Amniotic epithelial cell (primary cell): ENCODE results near the gene MFGE8.

Experiments
- DNase-seq: peaks from one replicate; pipeline ENCODE4 v3.0.0-alpha.2; 2010; ENCODE audit warnings: low read depth

The MFGE8 gene

GRCh38 chr15:88874275-88874674 lies 38.9 kb downstream of the MFGE8 start:
- no peak for DNase-seq

DNA sequence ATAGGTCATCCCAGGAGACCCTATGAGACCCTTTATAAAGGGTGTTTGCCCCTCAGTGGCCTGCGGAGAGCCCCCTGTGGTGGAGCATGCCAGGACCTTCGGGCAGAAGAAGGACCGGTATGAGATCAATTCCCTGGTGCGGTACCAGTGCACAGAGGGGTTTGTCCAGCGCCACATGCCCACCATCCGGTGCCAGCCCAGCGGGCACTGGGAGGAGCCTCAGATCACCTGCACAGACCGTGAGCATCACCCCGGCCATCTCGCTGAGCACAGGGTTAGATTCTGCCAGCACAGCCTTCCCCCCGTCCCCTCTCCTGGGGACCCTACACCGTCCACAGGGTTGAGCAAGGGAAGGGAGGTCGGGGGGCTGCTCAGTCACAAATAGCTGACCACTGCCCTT lies 39.4 kb downstream of the MFGE8 start:
- no peak for DNase-seq

DNA sequence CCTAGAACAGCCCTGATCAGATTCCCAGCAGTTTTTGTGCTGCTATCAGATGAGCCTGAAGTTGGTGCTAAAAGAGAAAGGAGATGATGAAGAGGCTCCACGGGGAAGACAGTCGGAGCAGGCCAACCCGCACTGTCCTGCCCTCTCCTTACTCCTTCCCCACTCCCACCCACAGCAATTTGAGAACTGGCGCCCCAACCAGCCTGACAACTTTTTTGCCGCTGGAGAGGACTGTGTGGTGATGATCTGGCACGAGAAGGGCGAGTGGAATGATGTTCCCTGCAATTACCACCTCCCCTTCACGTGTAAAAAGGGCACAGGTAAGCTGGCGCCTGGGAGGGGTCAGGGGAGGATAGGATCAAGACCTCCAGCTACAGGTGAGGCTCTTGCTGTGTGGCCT lies 40.5 kb downstream of the MFGE8 start:
- DNase-seq: no peak

DNA sequence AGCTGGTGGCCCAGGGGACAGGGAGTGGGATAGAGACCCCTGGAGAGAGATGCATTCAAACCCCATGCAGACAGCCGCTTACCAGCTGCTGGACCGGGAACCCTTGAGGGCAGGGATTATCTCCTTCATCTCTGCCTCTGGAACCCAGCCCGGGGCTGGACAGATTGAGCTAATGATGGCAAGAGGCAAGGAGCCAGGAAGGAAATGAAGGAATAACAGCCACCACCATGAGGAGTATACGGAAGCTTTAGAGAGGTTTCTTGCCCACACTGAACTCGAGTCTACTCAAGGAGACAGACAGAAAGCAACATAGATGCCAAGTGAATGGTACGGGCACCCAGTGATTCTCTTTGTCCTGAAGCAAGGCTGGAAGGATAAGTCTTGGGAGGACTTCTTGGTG lies 41.1 kb downstream of the MFGE8 start:
- DNase-seq: no peak

DNA sequence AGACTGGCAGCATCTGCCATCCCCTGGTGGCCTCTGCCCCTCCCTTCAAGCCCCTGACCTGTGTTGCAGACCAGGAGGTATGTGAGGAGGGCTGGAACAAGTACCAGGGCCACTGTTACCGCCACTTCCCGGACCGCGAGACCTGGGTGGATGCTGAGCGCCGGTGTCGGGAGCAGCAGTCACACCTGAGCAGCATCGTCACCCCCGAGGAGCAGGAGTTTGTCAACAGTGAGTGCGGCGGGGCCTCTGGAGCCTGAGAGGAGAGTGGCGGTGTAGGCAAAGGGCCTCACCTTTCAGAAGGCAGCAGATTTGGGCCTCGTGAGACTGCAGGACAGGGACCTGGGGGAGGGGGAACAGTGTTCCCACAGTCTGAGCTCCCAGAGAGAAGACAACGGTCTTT lies 41.9 kb downstream of the MFGE8 start:
- no peak for DNase-seq

- DNase-seq: no peak
These were observed 46.8 kb downstream of the MFGE8 start for GRCh38 chr15:88866295-88866881.

DNA sequence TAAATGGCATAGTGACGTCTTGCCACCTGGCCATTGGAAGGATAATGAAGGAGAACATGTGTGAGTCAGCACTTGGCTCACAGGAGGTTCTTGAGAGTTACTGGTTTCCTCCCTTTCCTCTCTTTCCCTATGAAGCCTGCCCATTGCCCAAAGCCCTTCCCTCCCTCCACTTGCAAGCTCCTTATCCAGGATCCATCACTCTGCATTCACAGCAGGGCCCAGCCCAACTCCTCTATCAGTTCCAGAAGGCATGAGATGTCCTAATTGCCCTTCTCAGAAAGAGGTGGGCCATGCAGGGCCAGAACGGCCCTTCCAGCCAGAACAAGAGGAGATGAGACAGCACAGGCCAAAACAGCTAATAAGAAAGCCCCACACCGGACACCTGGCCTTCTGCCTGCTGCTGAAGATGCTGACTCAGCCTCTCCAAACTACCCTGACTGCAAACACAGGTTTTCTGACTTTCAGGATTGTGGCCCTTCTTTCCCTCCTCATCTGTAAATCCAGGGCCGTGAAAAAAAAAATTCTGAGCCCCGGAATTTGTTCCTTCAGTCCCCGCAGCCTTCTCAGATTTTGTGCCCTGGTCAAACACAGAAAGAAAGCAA lies 47.6 kb downstream of the MFGE8 start:
- no peak for DNase-seq

GRCh38 chr15:88864861-88865497 lies 48.2 kb downstream of the MFGE8 start:
- DNase-seq: no peak

- DNase-seq: no peak
These were observed 49.8 kb downstream of the MFGE8 start for GRCh38 chr15:88863412-88863811.

GRCh38 chr15:88860212-88860611 lies 53.0 kb downstream of the MFGE8 start:
- DNase-seq: no peak

GRCh38 chr15:88859550-88859949 lies 53.6 kb downstream of the MFGE8 start:
- DNase-seq: no peak

DNA sequence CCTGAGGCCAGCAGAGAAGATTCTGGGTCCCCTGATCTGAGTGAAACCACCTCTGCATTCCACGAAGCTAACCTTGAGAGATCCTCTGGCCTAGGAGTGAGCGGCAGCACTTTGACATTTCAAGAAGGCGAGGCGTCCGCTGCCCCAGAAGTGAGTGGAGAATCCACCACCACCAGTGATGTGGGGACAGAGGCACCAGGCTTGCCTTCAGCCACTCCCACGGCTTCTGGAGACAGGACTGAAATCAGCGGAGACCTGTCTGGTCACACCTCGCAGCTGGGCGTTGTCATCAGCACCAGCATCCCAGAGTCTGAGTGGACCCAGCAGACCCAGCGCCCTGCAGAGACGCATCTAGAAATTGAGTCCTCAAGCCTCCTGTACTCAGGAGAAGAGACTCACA lies 54.2 kb downstream of the MFGE8 start:
- no peak for DNase-seq

DNA sequence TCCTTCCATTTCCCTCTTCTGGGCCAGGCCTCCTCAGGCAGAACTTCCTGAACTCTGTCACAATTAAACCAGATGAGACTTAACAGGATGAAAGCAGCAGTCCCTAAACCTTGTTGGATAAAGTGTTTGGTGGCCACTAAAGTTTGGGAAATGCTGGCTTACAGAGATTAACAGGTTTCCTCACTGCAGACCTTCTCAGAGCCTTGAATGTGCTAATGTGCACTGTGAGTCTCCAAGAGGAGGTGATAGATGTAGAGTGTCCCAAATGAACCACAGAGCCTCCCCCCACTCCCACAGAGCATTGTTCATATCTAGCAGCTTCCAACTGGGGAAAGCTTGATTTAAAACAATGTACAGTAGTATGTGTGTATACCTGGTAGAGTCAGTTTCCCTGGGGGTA lies 60.7 kb downstream of the MFGE8 start:
- no peak for DNase-seq

DNA sequence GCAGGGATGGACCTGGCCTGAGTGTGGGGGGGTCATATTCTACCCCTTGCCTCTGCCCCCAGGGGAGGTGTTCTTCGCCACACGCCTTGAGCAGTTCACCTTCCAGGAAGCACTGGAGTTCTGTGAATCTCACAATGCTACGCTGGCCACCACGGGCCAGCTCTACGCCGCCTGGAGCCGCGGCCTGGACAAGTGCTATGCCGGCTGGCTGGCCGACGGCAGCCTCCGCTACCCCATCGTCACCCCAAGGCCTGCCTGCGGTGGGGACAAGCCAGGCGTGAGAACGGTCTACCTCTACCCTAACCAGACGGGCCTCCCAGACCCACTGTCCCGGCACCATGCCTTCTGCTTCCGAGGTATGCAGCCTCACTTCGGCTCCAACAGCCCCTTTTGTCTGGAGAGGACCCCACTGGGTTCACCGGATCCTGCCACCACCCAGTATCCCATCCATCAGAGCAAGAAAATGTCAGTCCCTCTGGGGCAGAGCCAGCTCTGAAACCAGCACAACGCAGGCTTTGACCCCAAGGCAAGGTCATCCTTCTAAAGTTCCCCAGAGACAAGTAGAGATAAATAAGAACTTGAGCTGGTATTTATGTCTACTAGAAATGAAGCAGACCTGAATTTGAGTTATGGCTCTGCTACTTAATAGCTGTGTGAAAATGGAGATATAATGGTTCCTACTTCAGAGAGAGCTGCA lies 63.7 kb downstream of the MFGE8 start:
- DNase-seq: peak; percentile 46
